CD4-positive, alpha-beta T cell treated with Interferon gamma for 1 hour (primary cell): ENCODE measurements around the gene ORAI1.
"Not testable (repeated sequence)": the region's sequence is repeated elsewhere in the genome, so short reads cannot be mapped to it uniquely, and the experiment has no call there.

Source experiments
- DNase-seq: peaks from one replicate; pipeline ENCODE4 v3.0.0-alpha.2; 2020

Gene ORAI1

DNA sequence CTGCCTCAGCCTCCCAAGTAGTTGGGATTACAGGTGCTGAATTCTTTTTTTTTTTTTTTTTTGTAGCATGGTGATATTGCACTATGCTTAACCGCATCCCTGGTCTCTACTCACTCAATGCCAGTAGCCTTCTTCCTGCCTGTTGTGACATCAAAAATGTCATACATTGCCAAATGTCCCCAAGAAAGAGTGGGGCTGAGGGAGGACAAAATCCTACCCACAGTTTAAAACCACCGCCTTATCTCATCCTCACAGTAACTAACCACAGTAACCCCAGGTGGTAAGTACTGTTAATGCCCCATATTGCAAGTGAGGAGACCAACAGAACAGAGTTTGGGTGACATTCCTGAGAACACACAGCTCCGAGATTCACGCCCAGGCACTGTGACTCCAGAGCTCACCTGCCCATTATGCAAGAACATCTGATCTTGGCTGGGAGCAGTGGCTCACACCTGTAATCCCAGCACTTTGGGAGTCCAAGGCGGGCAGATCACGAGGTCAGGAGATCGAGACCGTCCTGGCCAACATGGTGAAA is 23.6 kb downstream of the ORAI1 start:
- DNase-seq = peak; percentile 29

DNA sequence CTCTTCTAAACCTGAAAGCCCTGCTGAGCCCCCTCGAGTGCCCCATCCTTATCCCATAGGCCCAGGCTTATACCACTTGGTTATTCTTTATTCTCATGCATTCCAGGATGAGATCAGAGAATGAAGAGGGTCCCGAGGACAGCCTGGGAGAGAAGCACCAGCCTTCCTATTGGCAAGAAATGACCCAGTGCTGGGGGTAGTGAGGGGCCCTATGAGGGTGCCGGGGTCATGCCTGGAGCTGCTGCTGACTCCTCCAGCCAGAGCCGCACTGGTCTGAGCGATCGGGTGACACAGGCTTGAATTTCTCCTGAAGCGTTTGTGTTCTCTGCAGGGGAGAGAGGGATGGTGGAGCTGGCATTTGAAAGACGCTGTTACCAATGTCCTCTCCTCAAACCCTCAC is 25.0 kb downstream of the ORAI1 start:
- no peak for DNase-seq

DNA sequence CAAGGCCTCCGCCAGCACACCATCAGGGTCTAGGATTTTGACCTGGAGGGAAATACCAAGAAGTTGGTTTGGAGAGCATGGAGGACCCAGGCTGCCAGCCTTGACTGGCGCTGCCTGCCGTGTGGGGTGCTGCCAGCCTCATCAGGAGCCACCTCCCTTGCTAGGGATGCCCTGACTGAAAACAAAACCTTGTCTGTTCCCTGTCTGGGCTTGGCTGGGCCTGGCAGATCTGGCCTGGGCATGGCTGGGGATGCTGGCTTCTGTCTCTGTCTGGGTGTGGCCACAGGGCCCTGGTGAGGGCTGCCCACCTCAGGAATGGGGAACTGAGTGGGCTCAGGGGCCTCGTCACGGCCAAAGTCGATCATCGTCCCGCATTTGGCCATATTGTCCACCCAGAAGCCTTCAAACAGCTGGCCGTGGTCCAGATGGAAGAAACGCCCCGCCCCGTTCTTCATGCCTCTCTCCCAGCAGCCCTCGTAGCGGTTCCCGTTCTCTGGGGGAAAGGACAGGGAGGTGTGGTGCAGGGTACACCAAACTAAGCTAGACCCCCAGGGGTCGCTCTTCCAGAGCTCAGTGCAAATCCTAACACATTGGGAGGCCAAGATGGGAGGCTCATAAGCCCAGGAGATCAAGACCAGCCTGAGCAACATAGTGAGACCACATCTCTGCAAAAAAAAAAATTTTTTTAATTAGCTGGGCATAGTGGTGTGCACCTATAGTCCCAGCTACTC is 26.6 kb downstream of the ORAI1 start:
- DNase-seq = no peak

DNA sequence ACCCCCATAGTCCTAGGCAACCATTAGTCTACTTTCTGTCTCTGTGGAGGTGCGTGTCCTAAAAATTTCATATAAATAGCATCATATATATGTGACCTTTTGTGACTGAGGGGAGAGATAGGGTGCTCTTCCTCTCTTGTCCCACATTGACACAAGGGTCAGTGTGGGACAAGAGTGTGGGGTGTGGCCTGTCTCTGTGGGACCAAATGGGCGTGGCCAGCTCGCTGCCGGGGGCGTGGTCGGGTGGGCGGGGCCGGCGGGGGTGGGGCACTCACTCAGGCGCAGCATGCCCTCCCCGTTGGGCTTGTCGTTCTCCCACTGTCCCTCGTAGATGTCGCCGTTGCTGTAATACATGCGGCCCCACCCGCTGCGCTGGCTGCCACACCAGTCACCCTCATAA is 27.7 kb downstream of the ORAI1 start:
- DNase-seq = no peak

DNA sequence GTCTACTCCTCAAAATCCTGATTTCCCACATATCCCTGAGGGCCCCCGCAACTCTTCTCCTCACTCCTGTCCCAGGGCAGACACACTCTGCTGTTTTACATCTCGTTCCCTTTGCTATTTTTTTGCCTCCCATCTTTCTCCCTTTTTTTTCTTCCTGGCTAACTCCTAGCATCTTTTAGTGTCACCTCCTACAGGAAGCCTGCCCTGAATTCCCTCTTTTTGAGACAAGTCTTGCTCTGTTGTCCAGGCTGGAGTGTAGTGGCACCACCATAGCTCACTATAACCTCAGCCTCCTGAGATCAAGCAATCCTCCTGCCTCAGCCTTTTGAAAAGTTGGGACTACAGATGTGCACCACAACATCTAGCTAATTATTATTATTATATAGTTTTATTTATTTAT is 29.8 kb downstream of the ORAI1 start:
- no peak for DNase-seq

DNA sequence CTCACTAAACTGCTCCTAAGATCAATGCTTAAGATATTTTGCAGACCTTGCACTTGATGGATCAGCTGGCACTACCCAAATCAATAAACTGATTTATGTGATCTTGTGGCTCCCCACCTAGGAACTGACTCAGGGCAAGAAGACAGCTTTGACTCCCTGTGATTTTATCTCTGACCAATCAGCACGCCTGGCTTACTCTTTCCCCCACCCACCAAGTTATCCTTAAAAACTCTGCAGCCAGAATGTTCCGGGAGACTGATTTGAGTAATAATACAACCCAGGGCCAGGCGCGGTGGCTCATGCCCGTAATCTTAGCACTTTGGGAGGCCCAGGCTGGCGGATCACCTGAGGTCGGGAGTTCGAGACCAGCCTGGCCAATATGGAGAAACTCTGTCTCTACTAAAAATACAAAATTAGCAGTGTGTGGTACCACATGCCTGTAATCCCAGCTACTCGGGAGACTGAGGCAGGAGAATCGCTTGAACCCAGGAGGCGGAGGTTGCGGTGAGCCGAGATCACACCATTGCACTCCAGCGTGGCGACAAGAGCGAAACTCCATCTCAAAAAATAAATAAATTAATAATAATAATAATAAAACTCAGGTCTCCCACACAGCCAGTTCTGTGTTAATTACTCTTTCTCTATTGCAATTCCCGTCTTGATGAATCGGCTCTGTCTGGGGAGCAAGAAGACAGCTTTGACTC is 31.1 kb downstream of the ORAI1 start:
- no peak for DNase-seq

DNA sequence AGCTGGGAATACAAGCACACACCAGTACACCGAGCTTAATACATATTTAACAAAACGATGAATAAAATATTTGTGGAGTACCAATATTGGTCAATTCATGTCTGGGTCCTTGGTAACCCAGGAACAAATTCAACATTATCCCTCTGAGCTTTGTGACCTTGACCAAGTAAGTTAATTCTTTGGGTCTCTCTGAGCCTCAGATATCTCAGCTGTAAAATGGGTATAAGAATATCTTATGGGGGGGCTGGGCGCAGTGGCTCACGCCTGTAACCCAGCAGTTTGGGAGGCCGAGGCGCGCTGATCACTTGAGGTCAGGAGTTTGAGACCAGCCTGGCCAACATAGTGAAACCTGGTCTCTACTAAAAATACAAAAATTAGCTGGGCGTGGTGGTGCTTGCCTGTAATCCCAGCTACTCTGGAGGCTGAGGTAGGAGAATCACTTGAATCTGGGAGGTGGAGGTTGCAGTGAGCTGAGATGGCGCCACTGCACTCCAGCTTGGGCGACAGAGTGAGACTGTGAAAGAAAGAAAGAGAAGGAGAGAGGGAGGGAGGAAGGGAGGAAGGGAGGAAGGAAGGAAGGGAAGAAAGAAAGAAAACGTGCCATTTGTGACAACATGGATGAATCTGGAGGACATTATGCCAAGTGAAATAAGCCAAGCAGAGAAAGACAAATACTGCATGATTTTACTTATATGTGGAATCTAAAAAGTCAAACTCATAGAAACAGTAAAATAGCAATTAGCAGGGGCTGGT is 35.2 kb downstream of the ORAI1 start:
- not testable (repeated sequence) for DNase-seq

DNA sequence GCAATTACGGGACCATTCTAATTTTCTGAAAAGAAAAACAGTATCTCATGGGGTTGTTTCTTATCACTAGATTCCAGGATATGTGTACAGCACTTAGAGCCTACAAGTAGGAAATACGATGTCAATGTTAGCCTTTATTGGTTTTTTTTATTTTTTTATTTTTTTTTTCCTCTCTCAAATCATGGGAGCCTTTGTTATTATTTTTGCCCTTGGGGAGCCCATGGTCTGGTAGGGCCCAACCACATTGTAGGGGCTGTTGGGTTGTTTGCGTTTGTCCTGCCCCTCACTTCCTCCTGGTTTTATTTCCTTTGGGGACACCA is 37.2 kb downstream of the ORAI1 start:
- DNase-seq = no peak

DNA sequence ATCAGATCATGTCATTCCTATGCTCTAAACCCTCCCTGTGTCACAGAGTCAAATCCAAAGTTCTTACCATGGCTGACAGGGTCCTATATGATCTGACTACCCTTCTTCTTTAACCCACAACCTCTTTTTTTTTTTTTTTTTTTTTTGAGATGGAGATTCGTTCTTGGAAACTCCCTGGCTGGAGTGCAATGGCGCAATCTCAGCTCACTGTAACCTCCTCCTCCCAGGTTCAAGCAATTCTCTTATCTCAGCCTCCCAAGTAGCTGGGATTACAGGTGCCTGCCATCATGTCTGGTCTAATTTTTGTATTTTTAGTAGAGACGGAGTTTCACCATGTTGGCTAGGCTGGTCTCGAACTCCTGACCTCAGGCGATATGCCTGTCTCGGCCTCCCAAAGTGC is 40.5 kb downstream of the ORAI1 start:
- DNase-seq = not testable (repeated sequence)

DNA sequence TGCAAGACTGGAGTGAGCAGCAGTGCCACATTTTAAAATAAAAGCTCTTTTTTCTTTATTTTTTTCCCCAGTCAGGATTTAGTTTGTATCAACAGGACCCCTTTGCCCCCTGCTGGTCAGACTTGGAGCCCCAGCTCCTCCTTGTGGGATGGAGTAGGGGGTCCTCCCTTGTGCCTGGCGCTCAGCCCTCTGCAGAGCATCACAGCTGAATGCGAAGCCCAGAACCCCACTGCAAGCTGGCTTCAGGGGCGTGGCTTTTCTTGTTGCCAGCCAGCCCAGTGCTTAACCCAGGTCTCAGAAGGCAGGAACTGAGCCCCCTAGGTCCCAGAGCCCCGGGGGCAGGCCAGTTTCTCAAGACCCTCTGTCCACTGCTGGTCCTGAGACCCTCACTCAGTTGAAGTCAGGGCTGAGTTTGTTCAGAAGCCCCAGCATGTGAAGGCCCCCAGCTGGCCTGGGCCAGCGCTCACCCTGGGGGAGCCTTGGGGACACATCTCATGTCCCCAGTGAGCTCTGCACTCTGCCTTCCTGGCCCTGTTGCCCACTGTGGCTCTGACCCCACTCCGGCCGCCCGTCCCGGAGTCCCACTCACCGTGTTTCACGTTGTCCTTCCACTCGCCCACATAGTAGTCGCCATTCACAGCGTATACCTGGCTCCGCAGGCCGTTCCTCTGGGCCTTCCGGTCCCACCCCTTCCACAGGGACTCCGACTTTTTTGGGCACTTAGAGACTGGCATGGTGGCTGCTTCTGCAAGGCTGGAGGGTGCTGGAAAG is 42.6 kb downstream of the ORAI1 start:
- peak; percentile 49 for DNase-seq

DNA sequence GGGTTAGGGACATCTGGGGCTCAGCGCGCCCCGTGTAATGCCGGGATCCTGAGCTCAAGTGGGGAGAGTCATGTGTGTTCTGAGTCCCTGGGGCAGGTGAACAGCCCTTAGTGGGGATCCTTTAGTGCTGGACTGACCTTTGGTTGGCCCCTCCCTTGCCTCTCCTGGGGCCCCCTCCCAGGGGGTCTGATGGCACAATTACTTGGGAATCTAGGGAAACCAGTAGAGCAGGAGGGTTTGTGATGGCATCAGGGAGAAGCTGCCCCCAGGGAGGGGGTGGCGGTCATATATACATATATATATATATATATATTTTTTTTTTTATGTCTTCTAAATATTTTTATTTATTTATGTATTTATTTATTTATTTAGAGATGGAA is 43.2 kb downstream of the ORAI1 start, which contains the start of gene MORN3:
Gene MORN3, minus strand, starts transcription at position 134 of the 380 bp plus-strand sequence. CDS start 171 bp downstream, outside the sequence.
- DNase-seq = no peak

DNA sequence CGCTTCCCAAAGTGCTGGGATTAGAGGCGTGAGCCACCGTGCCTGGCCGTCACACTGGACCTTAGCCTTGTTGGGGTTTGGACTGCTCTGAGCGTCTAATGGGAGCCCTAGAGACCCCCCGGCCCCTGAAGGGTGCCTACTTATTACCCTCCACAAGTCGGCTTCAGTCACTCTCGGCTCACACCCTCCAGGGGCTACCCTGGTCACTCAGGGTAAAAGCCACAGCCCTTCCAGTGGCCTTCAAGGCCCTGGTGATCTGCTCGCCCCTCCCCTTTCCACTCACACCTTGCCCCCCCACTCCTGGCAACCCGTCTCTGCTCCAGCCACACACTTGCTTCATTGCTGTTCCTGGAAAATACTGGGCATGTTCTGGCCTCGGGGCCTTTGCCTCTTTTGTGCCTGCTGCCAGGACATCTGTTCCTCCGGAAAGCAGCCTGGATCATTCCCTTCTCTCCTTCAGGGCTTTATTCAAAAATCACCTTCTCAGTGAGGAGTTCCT is 46.7 kb downstream of the ORAI1 start:
- peak; percentile 24 for DNase-seq

DNA sequence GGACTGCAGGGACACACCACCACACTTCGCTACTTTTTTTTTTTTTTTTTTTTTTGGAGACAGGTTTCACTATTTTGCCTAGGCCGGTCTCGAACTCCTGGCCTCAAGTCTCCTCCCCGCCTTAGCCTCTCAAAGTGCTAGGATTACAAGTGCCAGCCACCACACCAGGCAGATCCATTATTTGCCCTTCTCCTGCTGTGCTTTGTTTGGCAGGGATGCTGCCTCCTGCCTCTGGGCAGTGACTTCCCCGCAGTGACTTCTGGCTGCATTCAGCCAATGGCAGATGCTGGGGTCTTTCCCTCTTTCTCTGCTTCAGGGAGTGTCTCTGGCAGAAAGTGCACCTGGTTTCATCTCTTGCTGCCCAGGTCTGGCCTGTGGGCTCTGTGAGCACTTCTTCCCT is 49.9 kb downstream of the ORAI1 start:
- DNase-seq = no peak

DNA sequence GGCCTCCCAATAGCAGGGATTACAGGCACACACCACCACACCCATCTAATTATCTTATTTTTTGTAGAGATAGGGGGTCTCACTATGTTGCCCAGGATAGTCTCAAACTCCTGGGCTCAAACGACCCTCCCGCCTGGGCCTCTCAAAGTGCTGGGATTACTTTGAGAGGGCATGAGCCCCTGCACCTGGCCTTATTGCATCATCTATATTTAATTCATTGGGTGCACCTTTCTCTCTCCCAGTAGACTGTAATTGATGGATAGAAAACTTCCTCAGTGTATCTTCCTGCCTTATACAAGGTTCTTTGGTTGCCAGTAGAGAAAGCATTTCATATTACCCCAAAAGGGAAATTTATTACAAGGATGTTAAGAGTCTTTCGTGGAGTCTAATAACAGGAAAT is 52.0 kb downstream of the ORAI1 start:
- no peak for DNase-seq

DNA sequence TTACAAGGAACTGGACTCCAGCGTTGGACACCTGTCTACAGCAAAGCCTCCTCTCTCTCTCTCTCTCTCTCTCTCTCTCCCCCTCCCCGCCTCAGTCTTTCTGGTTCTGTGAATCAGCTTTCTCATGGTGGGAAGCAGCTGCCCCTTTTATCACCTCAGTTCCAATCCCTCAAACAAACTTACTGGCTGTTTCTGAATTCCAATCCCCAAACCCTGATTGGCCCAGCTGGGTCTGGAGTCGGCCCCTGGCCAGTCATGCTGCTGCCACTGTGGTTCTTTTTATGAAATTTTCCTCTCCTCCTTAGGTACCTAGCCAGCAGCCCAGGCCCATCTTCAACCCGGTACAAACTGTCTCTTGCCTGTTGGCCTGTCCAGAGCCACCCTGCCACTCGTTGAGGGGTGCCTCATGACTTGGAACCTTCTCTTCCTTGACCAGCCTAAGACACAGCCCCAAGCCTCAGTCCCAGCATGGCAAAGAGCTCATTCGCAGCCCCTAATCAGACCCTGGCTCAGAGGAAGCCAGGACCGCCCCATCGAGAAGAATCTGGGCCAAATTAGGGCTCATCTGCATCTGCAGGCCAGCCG is 52.5 kb downstream of the ORAI1 start:
- no peak for DNase-seq

DNA sequence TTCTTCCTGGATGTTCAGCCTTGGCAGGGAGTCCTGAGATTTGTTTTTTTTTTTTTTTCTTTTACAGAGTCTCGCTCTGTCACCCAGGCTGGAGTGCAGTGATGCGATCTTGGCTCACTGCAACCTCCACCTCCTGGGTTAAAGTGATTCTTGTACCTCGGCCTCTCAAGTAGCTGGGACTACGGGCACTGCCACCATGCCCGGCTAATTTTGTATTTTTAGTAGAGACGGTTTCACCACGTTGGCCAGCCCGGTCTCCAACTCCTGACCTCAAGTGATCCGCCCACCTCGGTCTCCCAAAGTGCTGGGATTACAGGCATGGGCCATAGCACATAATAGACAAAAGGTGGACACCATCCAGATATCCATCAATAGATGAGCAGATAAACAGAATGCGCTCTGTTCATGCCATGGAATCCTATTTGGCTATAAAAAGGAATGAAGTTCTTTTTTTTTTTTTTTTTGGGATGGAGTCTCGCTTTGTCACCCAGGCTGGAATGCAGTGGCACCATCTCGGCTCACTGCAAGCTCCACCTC is 53.4 kb downstream of the ORAI1 start:
- not testable (repeated sequence) for DNase-seq

DNA sequence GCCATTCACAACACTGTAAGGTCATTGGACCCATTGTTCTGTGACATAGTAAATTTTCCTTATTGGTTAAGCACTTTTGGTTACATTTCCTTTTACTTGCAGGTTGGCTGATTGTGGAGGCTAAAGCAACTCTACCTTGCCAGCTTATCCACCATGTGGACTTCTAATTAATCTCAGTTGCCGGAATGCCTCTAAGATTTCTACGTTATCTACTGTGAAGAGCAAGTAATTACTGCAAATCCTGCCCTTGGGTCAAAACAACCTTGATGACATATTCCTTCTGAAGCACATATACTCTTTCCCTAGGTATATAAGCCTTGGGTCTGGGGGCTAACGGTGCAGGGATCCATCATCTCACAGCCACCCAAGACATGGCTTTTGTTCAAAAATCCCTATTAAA is 62.6 kb downstream of the ORAI1 start:
- DNase-seq = no peak

DNA sequence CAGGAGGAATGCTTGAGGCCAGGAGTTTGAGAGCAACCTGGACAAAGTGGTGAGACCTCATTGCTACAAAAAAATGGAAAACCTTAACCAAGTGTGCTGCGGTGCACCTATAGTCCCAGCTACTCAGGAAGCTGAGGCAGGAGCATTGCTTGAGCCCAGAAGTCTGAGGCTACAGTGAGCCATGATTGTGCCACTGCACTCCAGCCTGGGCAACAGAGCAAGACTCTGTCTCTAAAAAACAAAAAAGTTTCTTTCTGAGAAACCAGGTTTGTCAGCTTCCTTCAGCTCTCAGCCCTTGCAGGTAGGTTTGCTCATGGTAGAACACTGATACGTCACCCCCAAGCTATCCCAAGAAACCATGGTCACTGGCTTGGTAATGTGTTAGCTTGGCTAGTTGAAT is 63.1 kb downstream of the ORAI1 start:
- no peak for DNase-seq
